SJCRH30 (cell line): ENCODE measurements around the gene SEMA3F. TPM values are rescaled to one million over a fixed set of nuclear protein-coding genes. Genes with fewer than 3 reads are reported as not detected.

ENCODE experiments used
- DNase-seq, 2 experiments: peaks; one replicate each; pipeline ENCODE4 v3.0.0-alpha.2; 2015 to 2020
- H3K27ac ChIP-seq: fragments of 250-450 bp; sonication (Bioruptor Pico); 2 replicates; pipeline ENCODE4 v1.5.1; 2020; ENCODE audit warnings: mild to moderate bottlenecking, moderate library complexity
- H3K27me3 ChIP-seq: fragments of 250-450 bp; sonication (Bioruptor Pico); 2 replicates; pipeline ENCODE4 v1.5.1; 2020; ENCODE audit warnings: mild to moderate bottlenecking, moderate library complexity
- H3K36me3 ChIP-seq: fragments of 250-450 bp; sonication (Bioruptor Pico); 2 replicates; pipeline ENCODE4 v1.5.1; 2020; ENCODE audit warnings: mild to moderate bottlenecking, moderate library complexity
- H3K4me1 ChIP-seq: fragments of 250-450 bp; sonication (Bioruptor Pico); 2 replicates; pipeline ENCODE4 v1.5.1; 2020; ENCODE audit warnings: mild to moderate bottlenecking, moderate library complexity
- H3K4me3 ChIP-seq: fragments of 250-450 bp; sonication (Bioruptor Pico); 2 replicates; pipeline ENCODE4 v1.5.1; 2020; ENCODE audit warnings: mild to moderate bottlenecking, moderate library complexity
- H3K9me3 ChIP-seq: fragments of 250-450 bp; sonication (Bioruptor Pico); replicated peaks from 2 replicates; pipeline ENCODE4 v1.5.1; 2020; ENCODE audit warnings: mild to moderate bottlenecking, moderate library complexity
- total RNA-seq: library from RNA; depleted of rRNA; stranded (reverse); fragments of >200 nt; shearing (Covaris generic); gene quantifications from 2 replicates; pipeline ENCODE4 v1.2.3, GENCODE V29; 2014

SEMA3F gene
- total RNA-seq, 1 experiment from 2014 or later, result 9.3 TPM

GRCh38 chr3:50194128-50194902 is 39.2 kb downstream of the SEMA3F start:
- no peak overlapping the region for H3K27ac ChIP-seq
- H3K4me1 ChIP-seq, result peaks cover 4% of the 10 kb centered on the region; the same call in 1 of the 2 replicates
- DNase-seq, result peak; percentile 47 to 57

GRCh38 chr3:50194903-50195500 is 39.9 kb downstream of the SEMA3F start:
- no peak for DNase-seq
- H3K9me3 ChIP-seq, result no peaks in the 10 kb centered on the region
- no peaks in the 10 kb centered on the region for H3K36me3 ChIP-seq
- peaks cover 4% of the 10 kb centered on the region; the same call in 1 of the 2 replicates for H3K4me1 ChIP-seq
- no peaks in the 10 kb centered on the region for H3K27me3 ChIP-seq
- H3K27ac ChIP-seq, result no peak overlapping the region
- no peak overlapping the region for H3K4me3 ChIP-seq

More at GRCh38 chr3:50194128-50194902, 39.2 kb downstream of the SEMA3F start:
- Histone ChIP-seq H3K9me3 (no peaks in the 10 kb centered on the region), H3K4me3 (no peak overlapping the region), H3K36me3 (no peaks in the 10 kb centered on the region), H3K27me3 (no peaks in the 10 kb centered on the region)

GRCh38 chr3:50195501-50196252 is 40.6 kb downstream of the SEMA3F start:
- Histone ChIP-seq H3K4me3 (no peak overlapping the region), H3K27ac (no peak overlapping the region), H3K27me3 (no peaks in the 10 kb centered on the region), H3K9me3 (no peaks in the 10 kb centered on the region), H3K4me1 (peaks cover 4% of the 10 kb centered on the region; the same call in 1 of the 2 replicates), H3K36me3 (no peaks in the 10 kb centered on the region)
- DNase-seq, result no peak

- no peaks in the 10 kb centered on the region for H3K9me3 ChIP-seq
- H3K4me1 ChIP-seq, result peaks cover 4% of the 10 kb centered on the region; the same call in 1 of the 2 replicates
- no peak overlapping the region for H3K27ac ChIP-seq
- H3K36me3 ChIP-seq, result no peaks in the 10 kb centered on the region
- no peaks in the 10 kb centered on the region for H3K27me3 ChIP-seq
- no peak overlapping the region for H3K4me3 ChIP-seq
- no peak for DNase-seq
Observed at GRCh38 chr3:50196253-50196801, 41.2 kb downstream of the SEMA3F start.

GRCh38 chr3:50201573-50202315 is 46.6 kb downstream of the SEMA3F start:
- DNase-seq, result peak in 1 of 2 experiments; percentile 45
- H3K36me3 ChIP-seq, result no peaks in the 10 kb centered on the region
- peaks cover 27% of the 10 kb centered on the region for H3K4me1 ChIP-seq
- H3K27me3 ChIP-seq, result peaks cover 3% of the 10 kb centered on the region; the same call in 1 of the 2 replicates
- H3K4me3 ChIP-seq, result no peak overlapping the region
- no peak overlapping the region for H3K27ac ChIP-seq
- no peaks in the 10 kb centered on the region for H3K9me3 ChIP-seq

GRCh38 chr3:50202353-50203112 is 47.4 kb downstream of the SEMA3F start:
- DNase-seq, result no peak
- peaks cover 27% of the 10 kb centered on the region for H3K4me1 ChIP-seq

GRCh38 chr3:50203113-50203808 is 48.1 kb downstream of the SEMA3F start:
- Histone ChIP-seq H3K4me3 (no peak overlapping the region), H3K9me3 (no peaks in the 10 kb centered on the region), H3K27me3 (peaks cover 3% of the 10 kb centered on the region; the same call in 1 of the 2 replicates), H3K36me3 (no peaks in the 10 kb centered on the region), H3K4me1 (peaks cover 27% of the 10 kb centered on the region), H3K27ac (no peak overlapping the region)
- peak; percentile 47 to 52 for DNase-seq

More at GRCh38 chr3:50202353-50203112, 47.4 kb downstream of the SEMA3F start:
- H3K27ac ChIP-seq, result no peak overlapping the region
- H3K9me3 ChIP-seq, result no peaks in the 10 kb centered on the region
- peaks cover 3% of the 10 kb centered on the region; the same call in 1 of the 2 replicates for H3K27me3 ChIP-seq
- no peak overlapping the region for H3K4me3 ChIP-seq
- H3K36me3 ChIP-seq, result no peaks in the 10 kb centered on the region

GRCh38 chr3:50203809-50204803 is 49.0 kb downstream of the SEMA3F start:
- no peak overlapping the region for H3K27ac ChIP-seq
- peaks cover 27% of the 10 kb centered on the region for H3K4me1 ChIP-seq
- no peaks in the 10 kb centered on the region for H3K9me3 ChIP-seq
- no peaks in the 10 kb centered on the region for H3K36me3 ChIP-seq
- H3K4me3 ChIP-seq, result peak overlapping the region; percentile 79; the same call in 1 of the 2 replicates
- peak in 1 of 2 experiments; percentile 13 for DNase-seq
- peaks cover 3% of the 10 kb centered on the region; the same call in 1 of the 2 replicates for H3K27me3 ChIP-seq

- H3K4me3 ChIP-seq, result peak within 1 kb of the TSS; percentile 79
- DNase-seq, result peak; percentile 42 to 63
- H3K27ac ChIP-seq, result no peak within 1 kb of the TSS
- H3K27me3 ChIP-seq, result peaks cover 3% of the 10 kb centered on the region; the same call in 1 of the 2 replicates
- no peaks in the 10 kb centered on the region for H3K9me3 ChIP-seq
- H3K4me1 ChIP-seq, result peaks cover 27% of the 10 kb centered on the region
- H3K36me3 ChIP-seq, result no peaks in the 10 kb centered on the region
Observed at GRCh38 chr3:50204804-50205412, 49.8 kb downstream of the SEMA3F start, which contains the start of gene SLC38A3. Gene SLC38A3, plus strand, starts transcription at chr3:50205271. Its CDS starts 8,929 bp downstream, at chr3:50214200.

- Histone ChIP-seq H3K36me3 (no peaks in the 10 kb centered on the region), H3K4me3 (peak overlapping the region; percentile 79), H3K9me3 (no peaks in the 10 kb centered on the region), H3K27me3 (peaks cover 3% of the 10 kb centered on the region; the same call in 1 of the 2 replicates), H3K4me1 (peaks cover 27% of the 10 kb centered on the region), H3K27ac (no peak overlapping the region)
- peak; percentile 32 to 44 for DNase-seq
Observed at GRCh38 chr3:50205413-50206276, 50.5 kb downstream of the SEMA3F start.
